HG03103 (cell line): ENCODE data around the gene SEL1L3.

Experiments used
- ATAC-seq: cut with Tn5 transposase; IDR thresholded peaks from one replicate; pipeline ENCODE4 v1.9.1; 2021; ENCODE audit warnings: low read depth; ENCODE audit not compliant: unreplicated experiment

The SEL1L3 gene

DNA sequence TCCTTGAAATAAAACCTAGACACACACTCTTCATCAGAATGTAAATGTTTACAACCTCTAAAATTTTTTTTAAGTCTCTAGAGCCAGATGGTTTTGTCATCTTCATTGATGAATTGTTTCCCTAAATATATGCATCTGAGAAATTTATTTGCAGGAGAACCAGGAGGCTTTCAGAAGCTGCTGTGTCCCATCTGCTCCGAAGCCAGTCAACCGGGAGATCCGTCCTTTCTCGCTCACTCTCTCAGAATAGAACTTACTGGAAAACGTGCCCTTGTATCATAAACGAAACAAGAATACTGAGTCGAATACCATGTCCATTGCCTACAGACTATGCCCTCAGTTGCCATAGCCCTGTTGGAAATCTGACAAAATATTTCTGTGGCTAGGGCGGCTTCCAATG, 103.7 kb downstream of the SEL1L3 start:
- no peak for ATAC-seq

DNA sequence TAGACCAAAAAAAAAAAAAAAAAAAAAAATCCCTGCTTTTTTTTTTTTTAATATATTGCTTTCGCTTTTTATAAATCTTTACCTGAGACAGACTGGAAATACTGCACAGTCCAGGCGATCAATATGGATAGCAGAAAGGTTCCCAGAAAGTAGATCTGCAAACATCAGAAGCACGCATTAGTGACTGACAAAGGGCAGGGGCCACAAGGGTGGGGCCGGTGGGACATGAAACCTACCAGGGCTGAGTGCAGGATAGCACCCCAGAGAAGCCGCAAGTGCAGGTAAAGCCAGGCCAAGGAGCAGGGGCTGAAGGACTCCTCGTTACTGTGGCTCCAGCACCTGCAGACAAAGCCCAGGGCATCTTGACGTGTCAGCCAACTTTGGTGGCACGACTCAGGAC, 105.3 kb downstream of the SEL1L3 start:
- no peak for ATAC-seq

DNA sequence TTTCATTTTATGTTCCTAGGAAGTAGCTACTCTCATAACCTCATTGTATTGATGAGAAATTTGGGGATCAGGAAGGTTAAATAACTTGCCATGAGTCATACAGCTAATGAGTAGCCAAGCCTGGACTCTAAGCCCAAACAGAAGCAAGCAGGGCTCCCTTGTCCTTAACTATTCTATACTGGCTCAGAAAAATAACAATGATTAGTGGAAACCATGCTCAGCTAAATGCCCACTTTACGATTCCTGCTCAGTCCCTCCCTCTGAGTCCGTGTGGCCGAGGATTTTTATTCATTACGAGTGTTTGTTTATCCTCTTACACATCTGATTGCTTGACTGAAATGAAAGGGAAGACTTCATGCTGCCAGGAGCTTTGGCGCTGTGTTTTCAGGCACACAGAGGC, 106.3 kb downstream of the SEL1L3 start:
- ATAC-seq: no peak

DNA sequence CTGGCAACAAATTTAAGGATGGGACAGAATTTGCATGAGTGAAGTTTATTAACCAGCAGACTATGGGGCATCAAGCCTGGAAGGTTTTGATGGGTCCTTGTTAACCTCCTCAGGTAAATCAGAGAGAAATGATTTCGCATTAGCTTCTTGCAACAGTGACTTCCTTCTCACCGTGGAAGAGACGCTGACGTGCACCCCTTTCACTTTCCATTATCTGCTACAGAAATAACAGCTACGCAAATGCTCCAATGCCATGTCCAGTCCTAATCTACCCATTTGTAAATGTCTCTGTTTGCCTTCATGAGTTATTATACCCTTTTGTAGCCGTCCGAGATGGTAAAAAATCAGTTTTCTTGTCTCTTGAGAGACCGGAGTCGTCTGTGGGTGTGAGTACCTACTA, 106.9 kb downstream of the SEL1L3 start:
- no peak for ATAC-seq

DNA sequence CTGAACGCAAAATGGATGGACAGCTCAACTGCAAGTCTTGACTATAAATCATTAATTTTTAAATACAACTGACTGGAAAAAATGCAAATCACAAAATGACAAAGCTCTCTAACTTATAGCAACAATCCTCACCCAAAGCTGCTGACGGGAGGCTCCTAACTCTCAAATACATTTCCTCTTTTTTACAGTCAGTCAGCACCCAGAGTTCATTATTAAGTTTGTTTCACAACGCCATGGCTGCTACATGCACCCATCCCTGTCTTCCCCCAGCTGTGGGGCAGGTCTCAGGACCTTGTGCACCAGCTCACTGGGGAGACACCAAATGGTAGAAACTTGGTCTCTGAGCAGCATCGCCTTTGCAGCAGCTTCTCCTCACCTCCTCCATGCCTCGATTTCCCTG, 109.5 kb downstream of the SEL1L3 start:
- ATAC-seq: no peak

DNA sequence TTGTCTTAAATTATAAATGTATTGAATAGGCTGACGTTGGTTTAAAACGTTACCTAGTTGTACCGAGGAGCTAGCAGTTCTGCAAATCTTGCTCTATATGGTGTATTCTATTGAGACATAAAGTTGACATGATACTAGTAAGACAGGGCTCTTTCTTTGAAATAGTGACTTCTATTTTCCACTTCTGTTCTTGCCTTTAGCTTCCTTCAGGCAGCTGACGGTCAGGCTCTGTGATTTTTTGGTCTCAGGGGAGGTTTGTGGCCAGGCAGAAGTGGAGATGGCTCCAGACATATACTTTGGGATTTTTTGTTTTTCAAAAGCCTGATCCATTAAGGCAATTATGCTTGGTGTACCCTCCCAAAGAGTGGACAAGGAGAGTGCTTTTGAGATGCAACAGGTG, 111.9 kb downstream of the SEL1L3 start:
- no peak for ATAC-seq

DNA sequence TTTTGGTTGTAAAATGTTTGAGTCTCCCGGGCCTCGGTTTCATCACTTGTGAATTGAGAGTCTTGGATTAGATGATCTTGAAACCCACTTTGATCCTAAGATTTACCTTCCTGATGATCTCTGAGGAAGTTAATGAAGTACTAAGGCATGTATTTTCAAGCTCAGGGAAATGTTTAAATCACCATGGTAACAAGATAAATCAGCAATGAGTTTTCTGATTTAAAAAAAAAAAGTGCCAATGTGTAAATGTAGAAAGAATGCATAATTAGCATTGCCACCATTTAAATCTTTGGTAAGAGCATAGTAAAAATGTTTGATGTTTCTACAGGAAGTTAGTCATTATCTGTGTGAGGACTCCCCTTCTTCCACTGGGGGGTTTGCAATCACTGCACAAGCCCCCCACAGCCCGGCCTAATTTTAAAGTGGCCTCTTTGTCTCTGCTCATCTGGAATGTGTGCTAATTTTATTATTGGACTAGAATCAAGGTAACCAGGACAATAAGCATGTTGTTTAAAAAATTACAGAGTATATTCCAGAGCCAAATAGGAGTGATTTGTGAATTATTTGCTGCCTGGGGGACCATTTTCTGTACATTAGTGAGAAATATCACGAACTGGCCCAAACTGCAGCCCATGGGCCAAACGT, 113.5 kb downstream of the SEL1L3 start:
- ATAC-seq: no peak

DNA sequence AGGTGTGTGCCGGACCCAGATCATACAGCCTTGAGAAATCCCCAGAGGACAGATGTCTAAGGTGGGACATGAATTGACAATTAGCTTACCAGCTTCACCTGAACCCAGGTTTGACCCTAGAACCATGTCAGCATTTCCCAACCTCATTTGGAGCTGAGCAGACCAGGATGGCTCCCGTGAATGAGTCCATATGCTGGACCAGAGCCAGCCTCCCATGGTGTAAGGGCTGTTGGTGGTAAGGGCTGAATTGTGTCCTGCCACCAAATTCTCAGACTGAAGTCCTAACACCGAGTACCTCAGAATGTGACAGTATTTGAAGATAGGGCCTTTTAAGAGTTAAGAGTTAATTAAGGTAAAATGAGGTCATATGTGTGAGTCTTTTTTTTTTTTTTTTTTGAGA, 118.8 kb downstream of the SEL1L3 start:
- ATAC-seq: no peak

DNA sequence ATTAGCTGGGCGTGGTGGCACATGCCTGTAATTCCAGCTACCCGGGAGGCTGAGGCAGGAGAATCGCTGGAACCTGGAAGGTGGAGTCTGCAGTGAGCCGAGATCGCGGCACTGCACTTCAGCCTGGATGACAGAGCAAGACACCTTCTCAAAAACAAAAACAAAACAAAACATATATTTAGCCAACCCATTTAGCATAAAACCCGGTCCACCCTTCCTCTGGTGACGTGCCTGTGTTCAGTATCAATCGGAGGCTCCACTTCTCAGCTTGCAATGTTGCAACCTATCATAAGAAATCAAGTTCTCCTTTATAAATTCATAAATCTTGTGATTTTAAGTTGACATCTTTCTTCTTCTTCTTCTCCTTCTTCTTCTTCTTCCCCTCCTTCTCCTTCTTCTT, 133.2 kb downstream of the SEL1L3 start:
- ATAC-seq: no peak

DNA sequence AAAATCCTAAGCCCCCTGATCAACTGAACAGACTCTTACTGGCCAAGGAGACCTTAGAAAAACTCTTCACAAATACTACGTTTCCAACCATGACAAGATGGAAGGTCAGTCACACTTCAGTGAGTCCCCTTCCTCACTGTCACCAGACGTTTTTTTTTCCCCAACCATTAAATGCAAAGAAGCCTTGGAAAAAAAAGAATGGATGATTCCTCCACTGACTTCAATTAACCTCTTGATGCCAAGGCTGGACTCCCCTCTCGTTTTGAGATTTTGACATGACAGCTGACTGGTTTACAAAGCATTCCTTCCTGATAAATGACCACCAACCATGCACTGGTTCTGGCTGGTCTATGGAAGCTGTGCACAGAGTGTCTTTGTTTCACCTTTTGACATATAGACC, 133.9 kb downstream of the SEL1L3 start:
- no peak for ATAC-seq

DNA sequence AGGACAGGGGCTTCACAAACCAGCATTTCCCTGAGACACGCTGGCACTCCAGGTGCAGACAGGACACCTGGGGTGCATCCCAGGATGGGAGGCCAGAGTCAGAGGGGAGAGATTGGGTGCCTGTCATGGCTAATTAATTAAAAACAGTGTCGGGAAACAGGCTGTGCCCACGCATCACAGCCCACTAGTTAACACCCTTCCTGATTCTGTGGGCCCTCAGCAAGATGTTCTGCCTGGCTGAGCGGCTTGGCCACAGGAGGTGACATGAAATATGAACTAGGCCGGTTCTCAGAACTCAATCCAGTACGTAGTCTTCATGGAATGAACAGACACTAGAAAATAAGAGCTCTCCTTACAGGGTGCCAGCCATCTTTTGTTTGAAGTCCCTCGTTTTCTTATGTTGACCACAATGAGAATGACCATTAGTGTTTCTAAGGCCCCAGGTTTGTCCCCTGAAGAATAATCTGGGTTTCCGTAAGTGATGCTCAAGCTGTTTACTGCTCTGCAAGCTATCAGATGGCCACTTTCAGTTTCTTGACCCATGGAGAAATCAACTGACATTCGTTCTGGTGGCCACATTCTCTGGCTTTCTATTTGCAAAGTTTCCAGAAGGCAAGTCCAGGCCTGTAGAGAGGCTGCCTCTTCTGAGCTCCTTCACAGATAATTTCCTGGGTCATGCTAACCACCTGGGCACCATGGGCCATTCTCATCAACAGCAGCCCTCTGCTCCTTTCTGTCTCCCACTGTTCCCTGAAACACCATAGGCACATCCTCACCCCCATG, 134.9 kb downstream of the SEL1L3 start:
- ATAC-seq: no peak

DNA sequence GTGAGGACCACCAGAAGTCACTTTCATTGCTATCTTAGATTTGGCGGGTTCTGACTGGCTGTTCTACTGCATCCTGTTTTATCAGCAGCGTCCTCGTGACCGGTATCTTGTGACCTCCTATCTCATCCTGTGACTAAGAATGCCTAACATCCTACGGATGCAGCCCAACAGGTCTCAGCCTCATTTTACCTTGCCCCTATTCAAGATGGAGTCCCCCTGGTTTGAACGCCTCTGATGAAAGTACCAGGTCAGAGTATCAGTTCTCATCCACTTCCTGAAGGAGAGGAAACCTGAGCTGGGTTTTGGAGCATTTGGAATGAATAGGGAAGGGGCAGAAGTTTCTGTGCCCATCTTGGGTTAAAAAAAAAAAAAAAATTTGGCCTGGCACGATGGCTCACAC, 136.9 kb downstream of the SEL1L3 start:
- ATAC-seq: no peak

DNA sequence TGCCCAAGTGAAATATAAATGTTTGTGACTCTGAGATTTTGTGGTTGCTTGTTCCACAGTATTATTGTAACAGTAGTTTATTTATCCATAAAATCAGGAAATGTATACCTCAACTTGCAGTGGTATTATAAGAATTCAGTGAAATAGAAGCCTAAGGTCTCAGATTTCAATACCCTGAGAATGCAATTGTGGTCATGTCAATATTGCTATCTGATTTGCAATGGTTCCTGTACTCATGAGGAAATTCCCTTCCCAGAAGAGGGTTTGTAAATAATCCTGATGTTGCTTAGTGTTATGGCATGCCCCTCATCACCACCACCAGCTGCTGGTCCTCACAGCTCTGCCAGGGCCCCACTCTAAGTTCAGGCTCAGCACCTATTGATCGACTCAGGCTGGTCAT, 139.4 kb downstream of the SEL1L3 start:
- ATAC-seq: no peak

DNA sequence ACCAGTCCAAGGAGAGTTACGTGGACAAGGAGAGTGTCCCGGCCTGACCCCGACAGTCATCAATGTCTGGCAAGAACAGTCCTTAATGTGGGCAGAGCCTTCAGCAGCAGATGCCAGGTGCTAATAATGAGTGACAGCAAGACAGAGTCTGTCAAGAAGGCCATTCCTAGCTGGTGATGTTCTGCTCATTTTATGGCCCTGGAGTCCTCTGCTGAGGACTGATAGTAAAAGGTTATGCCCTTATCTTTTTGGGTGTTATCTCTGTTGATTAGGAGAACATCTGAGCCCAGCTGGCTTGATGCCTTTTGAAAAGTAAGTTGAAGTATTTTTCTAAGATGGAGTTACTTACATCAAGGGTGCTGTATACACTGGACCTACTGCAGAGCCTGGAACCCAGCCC, 139.8 kb downstream of the SEL1L3 start:
- ATAC-seq: no peak

DNA sequence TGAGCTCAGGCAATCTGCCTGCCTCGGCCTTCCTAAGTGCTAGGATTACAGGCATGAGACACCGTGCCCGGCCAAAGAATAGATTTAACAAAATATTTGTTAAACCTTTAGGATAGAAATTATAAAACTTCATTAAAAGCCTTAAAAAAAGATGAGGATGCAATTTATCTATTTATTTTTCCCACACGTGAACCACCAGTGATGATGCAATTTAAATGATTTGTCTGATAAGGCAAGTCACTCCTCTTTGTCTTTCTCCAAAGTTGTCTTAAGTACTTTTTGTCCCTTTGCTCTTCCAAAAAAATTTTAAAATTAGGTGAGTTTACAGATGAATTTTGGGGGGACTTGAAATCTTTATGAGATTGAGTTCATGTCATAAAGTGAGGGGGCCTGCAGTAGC, 149.0 kb downstream of the SEL1L3 start:
- ATAC-seq: no peak

DNA sequence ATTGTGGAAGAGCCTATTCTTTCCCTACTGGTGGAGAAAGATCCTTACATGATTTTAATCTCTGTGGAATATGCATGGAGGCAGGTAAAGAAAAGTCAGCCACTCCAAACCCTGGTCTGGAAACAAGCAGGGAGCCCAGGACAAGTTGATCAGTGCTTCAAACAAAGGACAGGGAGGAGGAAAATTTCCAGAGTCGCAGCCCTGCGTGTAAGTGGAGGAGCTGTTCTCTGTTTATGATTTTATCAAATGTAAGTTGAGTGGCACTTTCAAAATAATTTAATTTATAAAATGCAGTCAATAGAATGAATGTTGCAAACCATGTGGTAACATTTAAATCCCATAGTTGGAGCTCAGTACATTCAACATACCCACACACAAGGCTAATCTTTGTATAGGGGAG, 150.2 kb downstream of the SEL1L3 start:
- ATAC-seq: no peak

DNA sequence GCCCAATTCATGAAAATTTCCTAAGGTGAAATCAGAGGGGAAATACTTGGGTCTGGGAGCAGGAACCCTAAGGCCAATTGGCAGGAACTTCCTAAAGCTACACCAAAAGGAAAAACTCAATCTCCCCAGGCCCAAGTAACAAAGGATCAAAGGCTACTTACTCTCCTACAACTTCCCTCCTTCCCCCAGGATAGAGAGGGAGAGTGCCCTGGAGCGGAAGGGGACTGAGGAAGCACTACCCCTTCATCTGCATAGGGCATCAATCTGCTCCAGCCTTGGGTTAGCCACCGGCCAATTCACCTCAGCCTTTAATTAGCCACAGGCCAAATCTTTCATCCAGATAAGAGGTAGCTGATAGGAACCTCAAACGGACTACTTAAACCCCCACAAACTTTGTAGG, 152.2 kb downstream of the SEL1L3 start:
- no peak for ATAC-seq

DNA sequence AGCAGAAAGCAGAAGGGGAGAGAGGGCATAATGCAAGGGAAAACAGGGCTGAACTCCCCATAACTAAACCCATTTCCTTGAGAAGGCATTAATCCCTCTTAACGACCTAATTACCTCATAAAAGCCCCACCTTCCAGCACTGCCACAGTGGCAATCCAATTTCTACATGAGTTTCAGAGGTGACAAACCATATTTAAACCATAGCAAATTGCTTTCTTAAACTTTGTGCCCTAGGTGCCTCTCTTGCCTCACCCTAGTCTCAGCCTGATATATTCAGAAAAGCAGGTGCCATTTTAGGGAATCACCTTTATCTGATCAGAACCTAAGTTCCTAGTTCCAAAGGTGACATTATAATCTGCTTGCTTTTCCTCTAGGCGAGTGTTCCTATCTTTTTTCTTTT, 158.3 kb downstream of the SEL1L3 start:
- no peak for ATAC-seq

DNA sequence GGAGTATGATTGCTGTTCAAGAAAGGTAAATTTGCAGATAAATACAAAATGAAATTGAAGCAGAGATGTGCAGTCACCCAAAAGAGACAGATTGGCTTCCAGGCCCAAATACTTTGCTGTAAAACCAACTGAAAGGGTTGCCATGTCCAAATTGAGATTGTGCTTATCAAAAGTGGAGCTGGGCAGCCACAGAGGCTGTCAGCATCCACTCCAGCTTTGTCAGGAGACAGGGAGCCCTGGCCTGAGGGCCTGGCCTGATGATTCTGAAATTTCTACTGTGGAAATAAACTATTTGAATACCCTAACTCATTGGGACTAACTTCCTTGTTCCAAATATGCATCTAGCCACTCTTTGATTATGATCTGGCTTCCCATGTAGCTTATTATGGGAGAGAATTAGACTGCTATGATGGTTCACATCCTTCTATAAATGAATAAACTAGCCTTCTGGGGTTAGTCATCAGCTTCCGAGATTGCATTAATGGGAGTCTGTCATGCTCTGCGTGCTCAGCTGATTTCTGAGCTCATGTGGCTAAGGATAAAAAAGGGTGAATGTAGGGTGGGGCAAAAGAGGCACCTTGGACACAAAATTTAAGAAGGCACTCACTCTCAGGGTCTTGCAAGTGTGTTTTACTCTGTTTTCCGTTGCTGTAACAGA, 158.9 kb downstream of the SEL1L3 start:
- no peak for ATAC-seq

DNA sequence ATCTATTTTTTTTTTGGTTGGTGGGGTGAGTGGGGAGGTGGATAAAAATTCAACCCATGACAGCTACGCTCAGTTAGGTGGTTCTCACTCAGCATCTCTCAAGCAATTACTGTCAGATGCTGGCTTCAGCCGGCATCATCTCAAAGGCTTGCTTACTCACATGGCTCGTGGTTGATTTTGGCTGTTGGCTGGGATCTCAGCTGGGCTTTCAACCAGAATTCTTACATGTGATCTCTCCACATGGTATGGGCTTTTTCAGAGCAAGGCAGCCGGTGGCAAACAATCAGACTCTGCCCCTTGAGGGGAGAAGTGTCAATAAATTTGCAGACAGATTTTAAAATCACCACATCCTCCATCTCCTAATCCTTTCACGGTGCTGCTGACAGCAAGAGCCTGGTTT, 159.9 kb downstream of the SEL1L3 start:
- no peak for ATAC-seq

DNA sequence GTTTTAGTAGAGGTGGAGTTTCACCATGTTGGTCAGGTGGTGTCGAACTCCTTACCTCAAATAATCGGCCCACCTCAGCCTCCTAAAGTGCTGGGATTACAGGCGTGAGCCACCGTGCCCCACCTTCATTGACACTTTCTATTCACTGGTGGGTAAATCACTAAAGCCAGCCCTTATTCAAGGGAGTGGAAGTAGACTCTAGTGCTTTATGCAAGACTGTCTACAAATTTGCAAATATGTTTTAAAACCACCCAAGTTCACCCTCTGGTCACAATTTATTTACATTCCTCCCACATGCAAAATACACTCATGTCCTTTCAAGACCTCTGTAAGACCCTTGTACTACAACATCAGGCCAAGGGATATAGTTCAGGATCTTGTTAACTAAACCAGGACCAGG, 162.1 kb downstream of the SEL1L3 start:
- ATAC-seq: no peak

DNA sequence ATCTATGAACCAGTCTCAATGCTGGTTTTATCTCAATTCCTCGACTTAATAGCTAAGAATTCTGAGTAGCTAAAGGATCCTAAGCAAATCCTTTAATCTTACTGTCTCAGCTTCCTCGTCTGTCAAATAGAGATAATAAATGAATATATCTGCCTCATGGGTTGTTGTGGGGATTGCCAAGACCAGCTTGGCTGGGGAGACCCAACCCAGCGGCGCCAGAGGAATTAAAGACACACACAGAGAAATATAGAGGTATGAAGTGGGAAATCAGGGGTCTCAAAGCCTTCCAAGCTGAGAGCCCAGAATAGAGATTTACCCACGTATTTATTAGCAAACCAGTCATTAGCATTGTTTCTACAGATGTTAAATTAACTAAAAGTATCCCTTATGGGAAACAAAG, 165.3 kb downstream of the SEL1L3 start:
- ATAC-seq: no peak
